ENCODE data around the gene LAPTM5.

LAPTM5 gene

GRCh38 chr1:30712583-30712982, 45.0 kb downstream of the LAPTM5 start:
- no peak for DNase-seq

- no peak for DNase-seq
These were observed 47.2 kb downstream of the LAPTM5 start for GRCh38 chr1:30710407-30710806.

- no peak for DNase-seq
These were observed 49.2 kb downstream of the LAPTM5 start for GRCh38 chr1:30708361-30708728.

- peak; percentile 42 to 89 for DNase-seq
These were observed 49.9 kb downstream of the LAPTM5 start for GRCh38 chr1:30707412-30708360.

- no peak for DNase-seq
These were observed 51.0 kb downstream of the LAPTM5 start for GRCh38 chr1:30706528-30706927.

GRCh38 chr1:30705698-30706097, 51.9 kb downstream of the LAPTM5 start:
- no peak for DNase-seq

- no peak for DNase-seq
These were observed 52.6 kb downstream of the LAPTM5 start for GRCh38 chr1:30704765-30705509.

GRCh38 chr1:30704271-30704670, 53.3 kb downstream of the LAPTM5 start:
- no peak for DNase-seq

- no peak for DNase-seq
These were observed 54.8 kb downstream of the LAPTM5 start for GRCh38 chr1:30702823-30703222.

GRCh38 chr1:30701258-30701633, 56.3 kb downstream of the LAPTM5 start:
- DNase-seq: no peak

GRCh38 chr1:30700528-30701257, 56.9 kb downstream of the LAPTM5 start:
- no peak for DNase-seq

- DNase-seq: no peak
These were observed 57.8 kb downstream of the LAPTM5 start for GRCh38 chr1:30699762-30700161.

- DNase-seq: no peak
These were observed 59.1 kb downstream of the LAPTM5 start for GRCh38 chr1:30698401-30698981.

- no peak for DNase-seq
These were observed 59.8 kb downstream of the LAPTM5 start for GRCh38 chr1:30697571-30698376.

- DNase-seq: no peak
These were observed 60.7 kb downstream of the LAPTM5 start for GRCh38 chr1:30696831-30697230.

- no peak for DNase-seq
These were observed 62.1 kb downstream of the LAPTM5 start for GRCh38 chr1:30695439-30695841.

GRCh38 chr1:30694280-30695175, 63.0 kb downstream of the LAPTM5 start:
- DNase-seq: peak; percentile 84 to 91

GRCh38 chr1:30693822-30694221, 63.8 kb downstream of the LAPTM5 start:
- DNase-seq: no peak

GRCh38 chr1:30693366-30693765, 64.2 kb downstream of the LAPTM5 start:
- DNase-seq: no peak

GRCh38 chr1:30692948-30693301, 64.6 kb downstream of the LAPTM5 start:
- no peak for DNase-seq

All from NCI-H526 (cell line).